ENCODE results near the gene TMEM258. TPM values are rescaled to one million over a fixed set of nuclear protein-coding genes. Genes with fewer than 3 reads are reported as not detected.

TMEM258 gene
- total and polyA plus RNA-seq, 2 of the 4 experiments (the other 2 are of a cell fraction) = 107 to 280 TPM

GRCh38 chr11:61774411-61774810 lies 18.0 kb downstream of the TMEM258 start:
- TF ChIP-seq MAFK (IDR thresholded peaks at IDR 0.05; ENCODE audit: low read depth, low read length) (no peak), CHD1 (IDR thresholded peaks at IDR 0.05; ENCODE audit: low read depth, low read length) (no peak), RFX5 (IDR thresholded peaks at IDR 0.05; ENCODE audit: low read depth, low read length) (no peak), SMC3 (IDR thresholded peaks at IDR 0.05; ENCODE audit: low read depth, low read length) (no peak), NFE2L2 (IDR thresholded peaks at IDR 0.05; ENCODE audit: low read depth, low read length) (no peak), RAD21 (IDR thresholded peaks at IDR 0.05; ENCODE audit: low read length) (no peak), ELK1 (IDR thresholded peaks at IDR 0.05; ENCODE audit: borderline replicate concordance, low read depth, low read length) (no peak), FOS (IDR thresholded peaks at IDR 0.05; ENCODE audit: low read depth, low read length) (no peak), POLR2A (IDR thresholded peaks at IDR 0.05; ENCODE audit: low read depth, low read length) (no peak), MXI1 (IDR thresholded peaks at IDR 0.05; ENCODE audit: borderline replicate concordance, low read depth, low read length) (no peak), BHLHE40 (IDR thresholded peaks at IDR 0.05; ENCODE audit: low read depth, low read length) (no peak), USF2 (IDR thresholded peaks at IDR 0.05; ENCODE audit: low read depth, low read length) (no peak), RCOR1 (IDR thresholded peaks at IDR 0.05; ENCODE audit: insufficient replicate concordance, low read length) (no peak), MAZ (IDR thresholded peaks at IDR 0.05; ENCODE audit: borderline replicate concordance, low read depth, low read length) (no peak), CTCF (conservative IDR thresholded peaks at IDR 0.05; ENCODE audit: low read depth, low read length) (no peak)
- intact Hi-C loops (cut with micrococcal nuclease) = no loop called here
- no peak overlapping the region for H3K23ac ChIP-seq (ENCODE audit: low read depth, low read length)
- H3K4me1 ChIP-seq (ENCODE audit: control insufficient read depth, insufficient read depth, low read length) = peaks cover 6% of the 10 kb centered on the region
- no TSS peak for BruUV-seq (replicated peaks)
- in situ Hi-C loops (cut with MboI; ENCODE audit: low sequenced_read_pairs) = no loop called here
- H2AK9ac ChIP-seq (replicated peaks; ENCODE audit: low read depth, low read length, poor library complexity) = no peak overlapping the region
- H3K4ac ChIP-seq (ENCODE audit: low read depth, low read length) = no peak overlapping the region
- H3K4me3 ChIP-seq (ENCODE audit: insufficient read depth, low read depth, low read length) = no peak overlapping the region
- 74% methylated on average over 3 of the region's 12 CpGs; no CpG with 5 or more reads in 1 of the 2 experiments for WGBS, 2 experiments (ENCODE audit: extremely low coverage in 2 of 2, insufficient read length in 1 of 2)
- H4K8ac ChIP-seq (ENCODE audit: low read depth in 2 of 2, low read length in 2 of 2) = no peak overlapping the region
- H3K14ac ChIP-seq (replicated peaks; ENCODE audit: low read depth, low read length) = no peak overlapping the region
- no peak overlapping the region for H2BK5ac ChIP-seq (ENCODE audit: low read depth, low read length, poor library complexity, severe bottlenecking)
- H4K91ac ChIP-seq (ENCODE audit: insufficient read depth, low read depth, low read length) = no peak overlapping the region
- dilution Hi-C loops (cut with HindIII; ENCODE audit: low sequenced_read_pairs, unreplicated experiment) = no loop called here
- H3K27ac ChIP-seq (ENCODE audit: insufficient read depth, low read length) = no peak overlapping the region
- no peak overlapping the region for H3K4me2 ChIP-seq (ENCODE audit: low read depth, low read length)
- H2BK120ac ChIP-seq (ENCODE audit: low read depth, low read length) = no peak overlapping the region
- CTCF ChIA-PET = no interaction called here
- DNase-seq (no peak), ATAC-seq (ENCODE audit: low read depth) (no peak)
- no peak overlapping the region for H2BK15ac ChIP-seq (ENCODE audit: low read depth, low read length)
- no peaks in the 10 kb centered on the region for H3K36me3 ChIP-seq (ENCODE audit: control insufficient read depth, insufficient read depth, low read length)
- no peak overlapping the region for H3K56ac ChIP-seq (ENCODE audit: extremely low read depth, insufficient read depth, low read length)
- H3K27me3 ChIP-seq (ENCODE audit: control insufficient read depth, insufficient read depth, low read length) = no peaks in the 10 kb centered on the region
- H4K20me1 ChIP-seq (ENCODE audit: insufficient read depth, low read length) = no peaks in the 10 kb centered on the region
- H3K9me1 ChIP-seq (ENCODE audit: insufficient read depth, low read length) = no peaks in the 10 kb centered on the region
- H2BK20ac ChIP-seq (ENCODE audit: low read depth, low read length) = no peak overlapping the region
- no peaks in the 10 kb centered on the region for H3K79me1 ChIP-seq (ENCODE audit: low read depth in 1 of 2, low read length in 2 of 2)
- H3K9me3 ChIP-seq (ENCODE audit: control insufficient read depth, insufficient read depth, low read length) = no peaks in the 10 kb centered on the region
- H4K5ac ChIP-seq (ENCODE audit: low read depth, low read length) = no peak overlapping the region
- no peak overlapping the region for H3K18ac ChIP-seq (ENCODE audit: low read depth, low read length)
- H2AK5ac ChIP-seq (ENCODE audit: low read depth, low read length) = no peak overlapping the region
- H3K9ac ChIP-seq (ENCODE audit: low read depth, low read length) = no peak overlapping the region
- H2AFZ ChIP-seq (replicated peaks; ENCODE audit: low read length, poor library complexity) = no peak overlapping the region
- POLR2A ChIA-PET (ENCODE audit: unreplicated experiment) = no interaction called here

All from IMR-90 (cell line).